Tracheal epithelial cell (primary cell): ENCODE data around the gene SKAP2. TPM values are rescaled to one million over a fixed set of nuclear protein-coding genes. Genes with fewer than 3 reads are reported as not detected.

Source experiments
- total RNA-seq: library from RNA; depleted of rRNA; stranded (reverse); fragments of >200 nt; gene quantifications from 2 replicates; pipeline ENCODE4 v1.2.1, GENCODE V29; 2014

The SKAP2 gene
- total RNA-seq: 7.2 TPM in 2 replicates

GRCh38 chr7:26864309-26865093, at the start of gene SKAP2:
Gene SKAP2 (minus strand): TSS chr7:26864590. CDS start chr7:26864429, 161 bp downstream.

Other genes starting within 250 kb of the SKAP2 start
- 0.48 and 0.64 TPM in 2 replicates for gene HOXA1, start 231.4 kb upstream of the SKAP2 start, total RNA-seq
- not detected in 2 replicates for gene HOXA2, start 238.1 kb upstream of the SKAP2 start, total RNA-seq